A549 (cell line): ENCODE measurements around the gene CLRN2. TPM values are rescaled to one million over a fixed set of nuclear protein-coding genes. Genes with fewer than 3 reads are reported as not detected.

Experiments used
- ATAC-seq, 2 experiments: fragments of 200-7000 bp in 1 of 2; fragments of >200 bp in 1 of 2; cut with Nextera tagmentation in 1 of 2; cut with Tn5 transposase in 1 of 2; 3 replicates each; pipeline versions ENCODE4 v1.8.0 to v1.9.1; 2018 to 2020; ENCODE audit warnings: mild to moderate bottlenecking in 1 of 2, moderate library complexity in 1 of 2
- CTCF ChIA-PET: fragments of 300-600 bp; sonication (Branson Sonifier 250); formaldehyde crosslinking; extraction: SDS; loops from one replicate; lab custom pipeline; 2021; ENCODE audit warnings: antibody characterized with exemption, inconsistent platforms; lab: Yijun Ruan, JAX
- POLR2A ChIA-PET: fragments of 350-600 bp; formaldehyde crosslinking; extraction: SDS; loops from one replicate; lab custom pipeline; 2021; ENCODE audit warnings: antibody characterized with exemption, inconsistent platforms; lab: Yijun Ruan, JAX
- DNase-seq, 2 experiments: peaks; one replicate each; pipeline versions ENCODE4 v3.0.0 to v3.0.0-alpha.2; 2011 to 2016; ENCODE audit warnings: low read depth in 1 of 2, low spot score in 1 of 2
- FAIRE-seq: peaks from 2 replicates; lab custom pipeline; 2011; peaks lifted over from hg19 to GRCh38; lab: Jason Lieb, UNC
- H3K27ac ChIP-seq, 2 experiments: fragments of >200 bp; sonication (Bioruptor Twin); formaldehyde crosslinking; 3 replicates each; pipeline ENCODE4 v1.5.1; 2016 to 2017
- H3K4me1 ChIP-seq: fragments of >200 bp; sonication (Bioruptor Twin); formaldehyde crosslinking; 3 replicates; pipeline ENCODE4 v1.6.1; 2016
- H3K4me2 ChIP-seq: fragments of >200 bp; sonication (Bioruptor Twin); formaldehyde crosslinking; 3 replicates; pipeline ENCODE4 v1.6.1; 2016
- H3K4me3 ChIP-seq: fragments of >200 bp; sonication (Bioruptor Twin); formaldehyde crosslinking; 3 replicates; pipeline ENCODE4 v1.5.1; 2016
- H3K9me3 ChIP-seq: fragments of >200 bp; sonication (Bioruptor Twin); formaldehyde crosslinking; 3 replicates; pipeline ENCODE4 v1.6.1; 2016
- BHLHE40 ChIP-seq: IDR thresholded peaks from 2 replicates; pipeline ENCODE4 v1.6.1; 2012; ENCODE audit warnings: low read depth, low read length, inconsistent platforms
- CBX2 ChIP-seq: fragments of 200-600 bp; sonication (generic); IDR thresholded peaks from 2 replicates; pipeline ENCODE4 v1.6.1; 2016; ENCODE audit warnings: low read depth, mild to moderate bottlenecking, borderline replicate concordance
- CEBPB ChIP-seq, 2 experiments: fragments of >200 bp in 1 of 2; sonication (Bioruptor Twin) in 1 of 2; formaldehyde crosslinking in 1 of 2; IDR thresholded peaks; 2 replicates each; pipeline ENCODE4 v1.6.1; 2012 to 2016
- CHD2 ChIP-seq: fragments of 150-350 bp; IDR thresholded peaks from 2 replicates; pipeline ENCODE4 v1.6.1; 2014; ENCODE audit warnings: low read length; ENCODE audit not compliant: partially characterized antibody
- CHD4 ChIP-seq: fragments of 200-600 bp; sonication (generic); IDR thresholded peaks from 2 replicates; pipeline ENCODE4 v1.6.1; 2016; ENCODE audit warnings: antibody characterized with exemption, mild to moderate bottlenecking, borderline replicate concordance
- FOSL2 ChIP-seq, 2 experiments: fragments of 450-650 bp in 1 of 2; fragments of >200 bp in 1 of 2; sonication (Bioruptor Twin) in 1 of 2; formaldehyde crosslinking; IDR thresholded peaks; 2 replicates each; pipeline versions ENCODE4 v1.5.0 to v1.6.1; 2016 to 2020; ENCODE audit warnings: mild to moderate bottlenecking in 1 of 2, moderate library complexity in 1 of 2
- FOXS1 ChIP-seq: fragments of 250-450 bp; sonication (Bioruptor Pico); IDR thresholded peaks from 2 replicates; pipeline ENCODE4 v1.5.0; 2020; ENCODE audit warnings: mild to moderate bottlenecking, moderate library complexity
- HDAC2 ChIP-seq: fragments of 200-600 bp; sonication (generic); IDR thresholded peaks from 2 replicates; pipeline ENCODE4 v1.6.1; 2016
- HOXA7 ChIP-seq: fragments of 250-450 bp; sonication (Bioruptor Pico); IDR thresholded peaks from 2 replicates; pipeline ENCODE4 v1.5.0; 2020; ENCODE audit warnings: mild to moderate bottlenecking, moderate library complexity
- HOXB5 ChIP-seq: fragments of 250-450 bp; sonication (Bioruptor Pico); IDR thresholded peaks from 2 replicates; pipeline ENCODE4 v1.5.0; 2020; ENCODE audit warnings: mild to moderate bottlenecking, moderate library complexity
- MAFK ChIP-seq: fragments of 450-650 bp; IDR thresholded peaks from 2 replicates; pipeline ENCODE4 v1.6.1; 2014; ENCODE audit not compliant: partially characterized antibody
- MAZ ChIP-seq: fragments of 150-350 bp; IDR thresholded peaks from 2 replicates; pipeline ENCODE4 v1.6.1; 2014; ENCODE audit warnings: antibody characterized with exemption, low read depth, low read length, borderline replicate concordance
- POLR2A ChIP-seq: IDR thresholded peaks from 2 replicates; pipeline ENCODE4 v1.6.1; 2012; ENCODE audit warnings: mild to moderate bottlenecking, low read length
- RARB ChIP-seq: fragments of 250-450 bp; sonication (Bioruptor Pico); IDR thresholded peaks from 2 replicates; pipeline ENCODE4 v1.8.0; 2021; ENCODE audit warnings: mild to moderate bottlenecking, moderate library complexity
- RCOR1 ChIP-seq: fragments of 150-350 bp; IDR thresholded peaks from 2 replicates; pipeline ENCODE4 v1.6.1; 2014; ENCODE audit warnings: antibody characterized with exemption, low read length, low read depth
- RNF2 ChIP-seq: fragments of 200-600 bp; sonication (generic); IDR thresholded peaks from 2 replicates; pipeline ENCODE4 v1.6.1; 2016; ENCODE audit warnings: low read depth, mild to moderate bottlenecking, antibody characterized with exemption, moderate library complexity, borderline replicate concordance
- SMC3 ChIP-seq: fragments of >200 bp; sonication (Bioruptor Twin); formaldehyde crosslinking; IDR thresholded peaks from 3 replicates; pipeline ENCODE4 v1.6.1; 2018; ENCODE audit warnings: inconsistent platforms
- SREBF2 ChIP-seq: fragments of 450-650 bp; IDR thresholded peaks from 2 replicates; pipeline ENCODE4 v1.6.1; 2014; ENCODE audit warnings: mild to moderate bottlenecking, moderate library complexity
- TFCP2L1 ChIP-seq: fragments of 250-450 bp; sonication (Bioruptor Pico); IDR thresholded peaks from 2 replicates; pipeline ENCODE4 v1.5.0; 2021; ENCODE audit warnings: mild to moderate bottlenecking
- TP53 ChIP-seq: fragments of 250-450 bp; sonication (Bioruptor Pico); IDR thresholded peaks from 2 replicates; pipeline ENCODE4 v1.5.0; 2021; ENCODE audit warnings: mild to moderate bottlenecking, moderate library complexity
- ZC3H11A ChIP-seq: fragments of 450-650 bp; IDR thresholded peaks from 2 replicates; pipeline ENCODE4 v1.6.1; 2014; ENCODE audit warnings: antibody characterized with exemption, mild to moderate bottlenecking
- ZFP36 ChIP-seq: fragments of 450-650 bp; IDR thresholded peaks from 2 replicates; pipeline ENCODE4 v1.6.1; 2014; ENCODE audit warnings: borderline replicate concordance; ENCODE audit not compliant: partially characterized antibody
- WGBS: methylation state at CpG from one replicate; pipeline ENCODE4 v1.1.6; 2017; ENCODE audit errors: missing lambda C conversion rate; 5-methylcytosine and 5-hydroxymethylcytosine counted together
- polyA plus RNA-seq, 4 experiments: library from polyadenylated mRNA; depleted of rRNA in 3 of 4; stranded (reverse); fragments of >200 nt; fragmentation: RNase III in 1 of 4; extraction: RNeasy Plus Mini Kit Qiagen cat#74134 plus additional on column Dnase treatment in 1 of 4; gene quantifications; 2 replicates in 3 of 4; 3 replicates in 1 of 4; pipeline ENCODE4 v1.2.3, GENCODE V29; 2011 to 2017
- TF ChIP-seq, protein P1 (sequence below): fragments of 450-650 bp; IDR thresholded peaks from 2 replicates; pipeline ENCODE4 v1.6.1; 2014; ENCODE audit warnings: antibody characterized with exemption
- TF ChIP-seq, protein P2 (sequence below): fragments of 200-600 bp; sonication (generic); IDR thresholded peaks from 2 replicates; pipeline ENCODE4 v1.6.1; 2016; ENCODE audit warnings: antibody characterized with exemption, mild to moderate bottlenecking, moderate library complexity

The CLRN2 gene
- polyA plus RNA-seq, 2 of the 4 experiments (the other 2 are of a cell fraction), result not detected

DNA sequence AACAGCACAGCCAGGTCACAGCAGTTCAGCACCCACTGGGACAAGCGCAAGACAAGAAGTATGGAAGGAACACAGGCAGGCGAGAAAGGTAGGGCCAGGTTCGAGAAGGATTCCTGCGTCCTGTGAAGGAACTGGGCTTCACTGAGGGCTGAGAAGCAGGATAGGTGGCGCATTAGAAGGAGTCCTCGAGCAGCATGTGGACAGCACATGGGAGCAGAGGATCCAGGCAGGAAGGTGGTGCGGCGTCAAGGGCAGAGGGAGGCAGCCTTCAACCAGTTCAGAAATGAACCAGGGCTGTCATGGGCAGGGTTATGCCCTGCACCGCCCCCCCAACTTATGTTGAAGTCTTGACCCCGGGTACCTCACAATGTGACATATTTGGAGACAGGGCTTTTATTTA lies 31.3 kb downstream of the CLRN2 start:
- FAIRE-seq (no peak), ATAC-seq (no peak; a peak in 1 of 6 replicates), DNase-seq (no peak)
- ChIA-PET POLR2A (no interaction called here), CTCF (no interaction called here)
- Histone ChIP-seq H3K4me3 (no peak overlapping the region), H3K9me3 (no peaks in the 10 kb centered on the region), H3K27ac (no peak overlapping the region), H3K4me2 (no peak overlapping the region), H3K4me1 (no peaks in the 10 kb centered on the region)
- 74% methylated on average over 10 of the region's 10 CpGs for WGBS
- TF ChIP-seq RCOR1 (no peak), RNF2 (no peak), POLR2A (no peak), CBX2 (no peak), MAFK (no peak), HDAC2 (no peak), CHD4 (no peak), ZC3H11A (no peak), CEBPB (IDR thresholded peaks at IDR 0.05) (no peak), FOXS1 (CRISPR knock-in tag) (no peak)

DNA sequence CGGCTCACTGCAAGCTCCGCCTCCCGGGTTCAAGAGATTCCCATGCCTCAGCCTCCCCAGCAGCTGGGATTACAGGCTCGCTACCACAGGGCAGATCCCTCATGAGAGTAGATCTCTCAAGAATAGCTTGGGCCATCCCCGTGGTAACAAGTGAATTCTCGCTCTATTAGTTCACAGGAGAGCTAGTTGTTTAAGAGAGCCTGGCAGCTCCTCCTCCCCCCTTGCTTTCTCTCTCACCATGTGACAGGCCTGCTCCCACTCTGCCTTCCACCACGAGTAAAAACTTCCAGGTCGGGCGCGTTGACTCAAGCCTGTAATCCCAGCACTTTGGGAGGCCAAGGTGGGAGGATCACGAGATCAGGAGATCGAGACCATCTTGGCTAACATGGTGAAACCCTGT lies 31.7 kb downstream of the CLRN2 start:
- 77% methylated on average over 12 of the region's 12 CpGs for WGBS
- ATAC-seq, result no peak
- Histone ChIP-seq H3K4me2 (no peak overlapping the region), H3K4me1 (no peaks in the 10 kb centered on the region), H3K4me3 (no peak overlapping the region), H3K9me3 (no peaks in the 10 kb centered on the region), H3K27ac (no peak overlapping the region)
- FAIRE-seq, result no peak
- POLR2A ChIA-PET, result no interaction called here
- TF ChIP-seq HOXB5 (CRISPR knock-in tag), result no peak
- no peak for TF ChIP-seq MAFK
- TF ChIP-seq TP53 (CRISPR knock-in tag), result no peak
- TF ChIP-seq RNF2, result no peak
- TF ChIP-seq, protein P1, sequence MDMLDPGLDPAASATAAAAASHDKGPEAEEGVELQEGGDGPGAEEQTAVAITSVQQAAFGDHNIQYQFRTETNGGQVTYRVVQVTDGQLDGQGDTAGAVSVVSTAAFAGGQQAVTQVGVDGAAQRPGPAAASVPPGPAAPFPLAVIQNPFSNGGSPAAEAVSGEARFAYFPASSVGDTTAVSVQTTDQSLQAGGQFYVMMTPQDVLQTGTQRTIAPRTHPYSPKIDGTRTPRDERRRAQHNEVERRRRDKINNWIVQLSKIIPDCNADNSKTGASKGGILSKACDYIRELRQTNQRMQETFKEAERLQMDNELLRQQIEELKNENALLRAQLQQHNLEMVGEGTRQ, result no peak
- no peak for TF ChIP-seq FOSL2 (IDR thresholded peaks at IDR 0.05)
- TF ChIP-seq FOSL2 (CRISPR knock-in tag; IDR thresholded peaks at IDR 0.05), result no peak
- TF ChIP-seq CBX2, result no peak
- TF ChIP-seq, protein P2, sequence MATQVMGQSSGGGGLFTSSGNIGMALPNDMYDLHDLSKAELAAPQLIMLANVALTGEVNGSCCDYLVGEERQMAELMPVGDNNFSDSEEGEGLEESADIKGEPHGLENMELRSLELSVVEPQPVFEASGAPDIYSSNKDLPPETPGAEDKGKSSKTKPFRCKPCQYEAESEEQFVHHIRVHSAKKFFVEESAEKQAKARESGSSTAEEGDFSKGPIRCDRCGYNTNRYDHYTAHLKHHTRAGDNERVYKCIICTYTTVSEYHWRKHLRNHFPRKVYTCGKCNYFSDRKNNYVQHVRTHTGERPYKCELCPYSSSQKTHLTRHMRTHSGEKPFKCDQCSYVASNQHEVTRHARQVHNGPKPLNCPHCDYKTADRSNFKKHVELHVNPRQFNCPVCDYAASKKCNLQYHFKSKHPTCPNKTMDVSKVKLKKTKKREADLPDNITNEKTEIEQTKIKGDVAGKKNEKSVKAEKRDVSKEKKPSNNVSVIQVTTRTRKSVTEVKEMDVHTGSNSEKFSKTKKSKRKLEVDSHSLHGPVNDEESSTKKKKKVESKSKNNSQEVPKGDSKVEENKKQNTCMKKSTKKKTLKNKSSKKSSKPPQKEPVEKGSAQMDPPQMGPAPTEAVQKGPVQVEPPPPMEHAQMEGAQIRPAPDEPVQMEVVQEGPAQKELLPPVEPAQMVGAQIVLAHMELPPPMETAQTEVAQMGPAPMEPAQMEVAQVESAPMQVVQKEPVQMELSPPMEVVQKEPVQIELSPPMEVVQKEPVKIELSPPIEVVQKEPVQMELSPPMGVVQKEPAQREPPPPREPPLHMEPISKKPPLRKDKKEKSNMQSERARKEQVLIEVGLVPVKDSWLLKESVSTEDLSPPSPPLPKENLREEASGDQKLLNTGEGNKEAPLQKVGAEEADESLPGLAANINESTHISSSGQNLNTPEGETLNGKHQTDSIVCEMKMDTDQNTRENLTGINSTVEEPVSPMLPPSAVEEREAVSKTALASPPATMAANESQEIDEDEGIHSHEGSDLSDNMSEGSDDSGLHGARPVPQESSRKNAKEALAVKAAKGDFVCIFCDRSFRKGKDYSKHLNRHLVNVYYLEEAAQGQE, result no peak
- no peak for TF ChIP-seq POLR2A
- no peak for TF ChIP-seq CHD2
- TF ChIP-seq SMC3, result no peak
- TF ChIP-seq CHD4, result no peak
- TF ChIP-seq HOXA7, result no peak
- TF ChIP-seq SREBF2, result no peak
- TF ChIP-seq ZFP36, result no peak
- TF ChIP-seq BHLHE40, result no peak
- TF ChIP-seq TFCP2L1 (CRISPR knock-in tag), result no peak
- no peak for TF ChIP-seq MAZ
- TF ChIP-seq RARB (CRISPR knock-in tag), result no peak
- CTCF ChIA-PET, result no interaction called here
- no peak for DNase-seq
